ENCODE data around the gene RNF112.

The RNF112 gene

GRCh38 chr17:19464031-19465026 lies 53.3 kb downstream of the RNF112 start:
- FAIRE-seq (no peak), DNase-seq (ENCODE audit: extremely low spot score, insufficient read length, low read depth) (no peak)

Measured in GM18507 (cell line).